LoVo (cell line): ENCODE results near the gene TXNRD1.
"Not testable (repeated sequence)": the region's sequence is repeated elsewhere in the genome, so short reads cannot be mapped to it uniquely, and the experiment has no call there.

ENCODE experiments used
- DNase-seq: peaks from one replicate; pipeline ENCODE4 v3.0.0-alpha.2; 2016; ENCODE audit warnings: low spot score

The TXNRD1 gene

DNA sequence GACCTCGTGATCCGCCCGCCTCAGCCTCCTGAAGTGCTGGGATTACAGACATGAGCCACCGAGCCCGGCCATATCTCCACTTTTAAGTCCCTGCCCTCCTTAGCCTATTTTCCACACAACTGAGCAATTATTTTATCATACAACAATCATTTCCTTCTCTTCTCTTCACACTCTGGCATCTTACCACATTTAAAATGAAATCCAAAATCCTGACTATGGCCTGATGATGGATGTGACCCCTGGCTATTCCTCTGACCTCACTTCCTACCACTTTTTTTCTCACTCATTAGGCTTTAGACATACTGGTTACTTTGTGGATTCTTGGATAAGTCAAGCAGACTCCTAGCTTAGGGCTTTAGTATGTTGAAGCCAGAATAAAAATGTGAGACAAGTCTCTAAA, 66.1 kb downstream of the TXNRD1 start:
- no peak for DNase-seq

DNA sequence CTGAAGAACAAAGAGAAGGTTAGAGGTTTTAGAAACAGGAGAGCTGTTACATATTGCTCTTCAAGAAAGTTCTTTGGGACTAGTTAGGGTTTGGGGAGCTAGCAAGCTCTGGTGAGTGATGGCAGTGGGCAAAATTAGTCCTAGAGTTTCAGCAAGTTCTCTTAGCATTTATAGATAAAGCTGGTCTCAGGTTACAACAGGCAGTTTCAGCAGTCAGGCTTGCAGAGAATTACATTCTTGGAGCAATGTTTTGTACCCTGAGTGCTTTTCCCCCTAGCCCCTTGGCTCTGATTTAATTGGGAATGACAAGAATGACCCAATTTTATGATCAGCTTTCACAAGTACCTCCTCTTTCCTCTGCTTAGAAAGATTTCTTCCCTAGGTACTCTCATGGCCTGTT, 66.5 kb downstream of the TXNRD1 start:
- DNase-seq: no peak

DNA sequence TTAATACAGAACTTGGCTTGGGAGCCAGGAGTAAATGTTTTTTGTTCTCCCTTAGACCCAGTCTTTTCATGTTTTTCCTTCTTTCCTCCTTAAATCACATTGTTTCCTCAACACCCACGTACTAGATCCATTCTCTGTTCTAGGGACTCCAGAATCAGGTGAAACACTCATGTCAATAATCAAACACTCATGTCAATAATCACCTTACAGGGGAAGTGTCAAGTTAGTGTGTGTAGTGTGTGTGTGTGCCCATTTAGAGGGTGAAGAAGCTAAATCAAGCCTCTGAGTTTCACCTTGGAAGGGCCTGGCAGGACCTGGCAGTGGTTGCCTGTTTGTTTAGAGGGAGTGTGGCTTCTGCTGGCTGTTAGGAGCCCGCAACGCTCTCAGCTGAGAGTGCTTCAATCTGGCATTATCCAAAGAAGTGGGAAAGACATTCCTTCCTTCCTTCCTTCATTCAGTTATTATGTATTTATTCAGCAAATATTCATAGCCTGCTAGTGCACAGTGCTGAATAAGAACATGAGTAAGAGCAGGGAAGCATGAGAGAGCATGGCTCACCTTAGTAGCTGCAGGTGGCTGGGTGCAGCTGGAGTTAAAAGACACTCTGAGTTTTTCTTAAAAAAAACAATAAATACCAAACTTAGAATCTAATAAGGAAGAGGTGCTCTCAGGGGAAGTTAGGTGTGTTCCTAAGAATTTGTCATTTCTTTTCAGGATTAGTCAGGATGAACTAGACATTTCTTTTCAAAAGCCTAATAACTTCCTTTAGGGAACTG, 70.3 kb downstream of the TXNRD1 start:
- DNase-seq: peak; percentile 83

DNA sequence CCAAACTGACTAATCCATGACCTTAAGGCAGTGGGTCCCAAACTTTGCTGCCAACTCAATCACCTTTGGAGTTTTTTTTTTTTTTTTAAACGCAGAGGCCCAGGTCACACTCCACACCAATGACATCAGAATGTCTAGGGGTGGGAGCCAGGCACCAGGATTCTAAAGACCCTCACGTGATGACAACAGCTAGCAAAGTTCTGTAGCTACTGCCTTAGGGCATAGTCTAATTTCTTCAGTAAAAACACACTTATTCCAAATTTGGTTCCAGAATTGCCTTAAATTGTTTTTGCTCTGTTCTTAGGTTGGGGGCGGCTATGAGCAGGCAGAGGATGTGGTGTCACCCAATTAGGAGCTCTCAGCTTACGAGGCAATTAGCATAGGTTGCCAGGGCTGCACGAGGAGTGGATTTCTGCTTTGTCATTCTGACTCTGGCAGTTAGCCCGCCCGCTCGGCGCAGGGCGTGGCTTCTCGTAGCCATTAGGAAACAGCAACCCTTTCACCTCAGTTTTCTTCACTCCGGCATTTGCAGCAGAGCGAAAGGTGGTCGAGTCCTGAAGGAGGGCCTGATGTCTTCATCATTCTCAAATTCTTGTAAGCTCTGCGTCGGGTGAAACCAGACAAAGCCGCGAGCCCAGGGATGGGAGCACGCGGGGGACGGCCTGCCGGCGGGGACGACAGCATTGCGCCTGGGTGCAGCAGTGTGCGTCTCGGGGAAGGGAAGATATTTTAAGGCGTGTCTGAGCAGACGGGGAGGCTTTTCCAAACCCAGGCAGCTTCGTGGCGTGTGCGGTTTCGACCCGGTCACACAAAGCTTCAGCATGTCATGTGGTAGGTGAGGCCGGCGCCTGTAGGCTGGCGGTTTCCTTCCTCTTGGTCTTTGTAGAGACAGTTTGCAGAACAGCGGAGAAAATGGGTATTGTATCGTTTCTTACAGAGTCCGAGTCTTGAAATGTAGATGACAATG, 71.2 kb downstream of the TXNRD1 start:
- peak; percentile 99 for DNase-seq

DNA sequence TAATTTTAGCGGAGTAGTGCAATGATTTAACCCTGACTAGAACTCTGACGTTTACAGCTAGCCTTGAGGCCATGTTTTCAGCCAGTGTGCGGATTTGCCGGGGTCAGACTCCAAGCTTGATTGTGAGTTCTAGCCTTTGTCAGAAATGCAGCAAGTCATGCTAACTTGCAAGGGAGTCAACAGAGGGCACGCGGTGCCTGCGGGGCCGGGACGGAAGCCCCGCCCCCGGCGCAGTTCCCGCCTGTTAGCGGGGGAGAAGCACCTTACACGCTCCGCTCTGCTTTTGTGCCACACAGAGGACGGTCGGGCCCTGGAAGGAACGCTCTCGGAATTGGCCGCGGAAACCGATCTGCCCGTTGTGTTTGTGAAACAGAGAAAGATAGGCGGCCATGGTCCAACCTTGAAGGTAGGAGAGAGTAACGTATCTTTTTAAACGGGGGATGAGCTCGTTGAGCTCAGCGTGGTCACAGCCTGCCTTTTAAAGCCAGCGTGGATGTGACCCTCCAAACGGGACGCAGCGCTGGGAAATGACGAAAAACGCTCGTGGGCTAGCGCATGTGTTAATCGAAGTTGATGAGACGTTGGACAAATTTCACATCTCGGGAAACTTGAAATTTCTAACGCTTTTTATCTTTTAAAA, 73.2 kb downstream of the TXNRD1 start:
- peak; percentile 86 for DNase-seq

DNA sequence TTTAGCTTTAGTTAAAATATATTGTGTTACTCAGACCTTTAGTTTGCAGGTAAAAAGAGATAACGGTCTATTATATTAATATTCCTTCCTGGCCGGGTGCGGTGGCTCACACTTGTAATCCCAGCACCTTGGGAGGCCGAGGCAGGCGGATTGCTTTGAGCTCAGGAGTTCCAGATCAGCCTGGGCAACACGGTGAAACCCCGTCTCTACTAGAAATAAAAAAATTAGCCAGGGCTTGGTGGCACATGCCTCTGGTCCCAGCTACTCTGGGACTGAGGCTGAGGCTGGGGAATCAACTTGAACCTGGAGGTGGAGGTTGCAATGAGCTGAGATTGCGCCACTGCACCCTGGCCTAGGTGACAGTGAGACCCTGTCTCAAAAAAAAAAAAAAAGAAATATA, 74.7 kb downstream of the TXNRD1 start:
- DNase-seq: no peak

DNA sequence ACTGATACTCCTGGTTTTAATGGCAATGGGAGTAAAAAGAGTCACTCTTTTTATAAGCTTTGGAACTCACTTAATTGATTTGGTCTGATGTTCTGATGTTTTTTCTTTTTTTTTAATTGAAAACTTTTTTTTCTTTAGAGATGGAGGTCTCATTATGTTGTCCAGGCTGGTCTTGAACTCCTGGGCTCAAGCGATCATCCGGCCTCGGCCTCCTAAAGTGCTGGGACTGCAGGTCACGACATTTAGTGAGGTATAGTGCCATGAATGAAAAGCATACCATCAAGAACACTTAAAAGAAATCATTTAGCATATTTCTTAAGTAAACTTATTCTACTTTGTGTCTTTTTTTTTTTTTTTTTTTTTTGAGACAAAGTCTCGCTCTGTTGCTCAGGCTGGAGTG, 75.3 kb downstream of the TXNRD1 start:
- DNase-seq: no peak

DNA sequence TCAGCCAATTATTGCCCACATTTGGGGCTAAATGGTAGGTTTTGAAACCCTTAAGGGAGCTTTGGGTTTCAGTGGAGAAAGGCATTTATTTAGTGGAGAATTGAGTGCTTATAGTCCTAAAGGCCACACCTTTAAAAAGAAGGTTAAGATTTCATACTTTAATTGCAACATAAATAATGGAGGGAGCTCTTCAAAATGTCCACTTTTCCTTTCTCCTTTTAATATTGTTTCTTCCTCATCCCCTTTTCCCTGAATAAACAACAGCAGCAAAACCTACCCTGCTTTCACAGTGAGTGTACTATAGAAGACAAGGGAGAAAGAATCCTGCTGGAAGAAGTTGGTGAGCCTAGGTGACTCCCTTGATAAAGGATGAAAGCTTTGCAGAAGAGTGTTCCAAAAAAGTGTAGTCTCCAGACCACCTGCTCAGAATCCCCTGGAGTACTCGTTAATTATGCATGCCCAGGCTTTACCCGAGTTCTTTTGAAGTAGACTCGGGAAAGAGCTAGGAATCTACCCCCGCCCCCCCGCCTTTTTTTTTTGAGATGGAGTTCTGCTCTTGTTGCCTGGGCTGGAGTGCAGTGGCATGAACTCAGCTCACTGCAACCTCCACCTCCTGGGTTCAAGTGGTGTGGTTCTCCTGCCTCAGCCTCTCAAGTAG, 76.4 kb downstream of the TXNRD1 start:
- no peak for DNase-seq

DNA sequence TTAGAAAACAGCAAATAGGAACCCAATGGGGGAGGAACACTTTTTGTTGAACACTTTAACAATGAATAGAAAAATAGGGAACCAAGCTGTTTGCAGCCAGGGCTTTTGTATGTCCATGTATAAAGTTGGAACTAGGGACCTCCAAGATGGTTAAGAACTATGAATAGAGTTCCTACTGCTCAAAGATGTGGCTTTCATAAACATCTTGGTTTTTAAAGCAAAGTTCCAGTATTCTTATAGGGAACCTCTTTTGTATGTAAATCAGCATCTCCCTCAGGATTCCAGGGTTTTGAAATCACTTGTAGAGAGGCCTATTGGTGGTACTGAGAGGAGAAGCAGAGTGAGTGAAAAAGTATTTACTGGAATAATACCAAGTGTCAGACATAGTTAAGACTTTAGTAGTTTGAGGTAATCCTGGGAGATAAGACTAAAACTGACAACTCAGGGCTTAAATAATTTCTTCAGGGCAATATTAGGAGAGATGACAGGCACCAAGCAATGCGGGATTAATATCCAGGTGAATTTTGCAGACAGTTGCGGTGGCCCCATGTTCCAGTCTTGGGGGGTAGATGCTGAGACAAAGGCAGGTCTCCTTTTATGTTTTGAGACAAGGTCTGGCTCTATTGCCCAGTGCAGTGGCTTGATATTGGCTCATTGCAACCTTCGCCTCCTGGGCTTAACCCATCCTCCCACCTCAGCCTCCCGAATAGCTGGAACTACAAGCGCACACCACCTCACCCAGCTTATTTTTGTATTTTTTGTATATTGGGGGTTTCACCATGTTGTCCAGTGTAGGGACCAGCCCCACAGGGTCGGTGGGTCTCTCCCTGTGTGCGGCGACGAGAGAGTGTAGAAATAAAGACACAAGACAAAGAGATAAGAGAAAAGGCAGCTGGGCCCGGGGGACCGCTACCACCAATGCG, 77.6 kb downstream of the TXNRD1 start:
- DNase-seq: no peak

DNA sequence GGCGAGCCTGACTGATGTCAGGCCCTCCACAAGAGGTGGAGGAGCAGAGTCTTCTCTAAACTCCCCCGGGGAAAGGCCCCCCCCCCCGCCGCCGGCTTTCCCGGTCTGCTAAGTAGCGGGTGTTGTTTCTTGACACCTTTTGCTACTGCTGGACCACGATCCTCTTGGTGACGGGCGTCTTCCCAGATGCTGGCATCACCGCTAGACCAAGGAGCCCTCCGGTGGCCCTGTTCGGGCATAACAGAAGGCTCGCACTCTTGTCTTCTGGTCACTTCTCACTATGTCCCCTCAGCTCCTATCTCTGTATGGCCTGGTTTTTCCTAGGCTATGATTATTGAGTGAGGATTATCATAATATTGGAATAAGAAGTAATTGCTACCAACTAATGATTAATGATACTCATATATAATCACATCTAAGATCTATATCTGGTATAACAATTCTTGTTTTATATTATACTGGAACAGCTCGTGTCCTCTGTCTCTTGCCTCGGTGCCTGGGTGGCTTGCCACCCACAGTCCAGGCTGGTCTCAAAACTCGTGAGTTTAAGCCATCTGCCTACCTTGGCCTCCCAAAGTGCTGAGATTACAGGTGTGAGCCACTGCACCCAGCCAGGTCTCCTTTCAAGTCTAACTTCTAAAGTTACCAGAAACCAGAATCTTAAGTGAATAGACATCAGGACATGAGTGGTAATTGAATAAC, 78.7 kb downstream of the TXNRD1 start:
- DNase-seq: not testable (repeated sequence)

DNA sequence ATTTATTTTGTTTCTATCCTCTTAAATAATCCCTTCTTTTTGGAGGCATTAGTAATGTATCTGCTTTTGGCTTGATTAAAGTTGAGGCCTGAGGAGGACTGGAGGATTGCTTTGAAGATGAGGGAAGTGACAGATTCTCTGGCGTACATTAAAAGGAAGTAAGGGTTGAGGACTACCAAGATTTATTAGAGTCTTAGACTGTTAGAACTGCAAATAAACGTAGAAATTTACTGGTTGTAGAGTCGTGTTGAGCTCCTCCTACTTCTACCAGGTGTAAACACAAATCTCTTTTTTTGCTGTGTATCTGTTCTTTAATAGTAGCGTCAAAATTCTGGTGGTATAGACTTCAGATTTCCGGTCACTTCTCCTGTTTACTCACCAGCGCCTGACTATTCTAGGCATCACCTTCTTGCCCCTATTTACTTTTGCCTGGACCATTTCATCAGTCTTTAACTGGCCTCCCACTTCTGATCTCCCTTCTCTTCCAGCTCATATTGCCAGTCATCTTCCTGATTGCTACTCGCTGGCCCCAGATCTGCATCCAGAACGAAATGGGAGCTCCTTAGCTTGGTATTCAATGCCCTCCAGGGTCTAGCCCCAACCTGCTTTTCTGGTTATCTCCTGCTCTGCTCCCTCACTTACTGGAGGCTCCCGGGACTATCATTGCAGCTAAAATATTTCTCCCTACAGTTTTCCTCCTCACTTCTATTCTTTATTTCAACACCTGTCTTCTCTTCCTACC, 79.5 kb downstream of the TXNRD1 start:
- no peak for DNase-seq

DNA sequence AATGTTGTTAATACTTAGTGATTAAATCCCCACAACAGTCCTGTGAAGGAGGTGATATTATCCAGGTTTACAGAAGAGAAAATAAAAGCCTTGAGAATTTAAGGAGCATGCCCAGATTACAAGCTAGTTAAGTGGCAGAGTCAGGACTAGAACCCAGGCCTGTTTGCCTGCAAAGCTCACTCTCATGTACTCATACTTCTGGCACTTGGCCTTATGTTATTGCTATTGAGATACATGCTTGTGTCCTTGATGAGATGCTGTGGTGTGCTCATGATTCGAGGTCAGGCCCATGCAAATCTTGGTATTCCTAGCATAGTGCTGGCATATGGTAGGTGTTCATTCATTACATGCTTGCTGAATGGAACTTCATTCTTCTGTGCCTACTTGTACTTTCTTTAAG, 80.4 kb downstream of the TXNRD1 start:
- no peak for DNase-seq

DNA sequence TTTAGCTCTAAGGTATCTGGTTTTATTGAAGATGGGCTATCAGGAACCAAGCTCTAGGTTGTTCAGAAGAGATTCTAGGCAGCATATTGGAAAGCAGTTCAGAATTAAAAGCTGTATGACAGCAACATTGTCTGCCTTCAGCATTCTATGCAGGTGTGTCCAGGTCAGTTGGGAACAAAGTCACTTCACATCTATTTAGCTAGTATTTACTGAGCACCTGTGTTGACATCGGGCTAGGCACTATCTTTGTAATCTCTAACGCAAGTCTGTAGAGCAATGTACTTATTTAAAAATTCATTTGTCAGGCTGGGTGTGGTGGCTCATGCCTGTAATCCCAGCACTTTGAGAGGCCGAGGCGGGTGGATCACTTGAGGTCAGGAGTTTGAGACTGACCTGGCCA, 81.1 kb downstream of the TXNRD1 start:
- no peak for DNase-seq

DNA sequence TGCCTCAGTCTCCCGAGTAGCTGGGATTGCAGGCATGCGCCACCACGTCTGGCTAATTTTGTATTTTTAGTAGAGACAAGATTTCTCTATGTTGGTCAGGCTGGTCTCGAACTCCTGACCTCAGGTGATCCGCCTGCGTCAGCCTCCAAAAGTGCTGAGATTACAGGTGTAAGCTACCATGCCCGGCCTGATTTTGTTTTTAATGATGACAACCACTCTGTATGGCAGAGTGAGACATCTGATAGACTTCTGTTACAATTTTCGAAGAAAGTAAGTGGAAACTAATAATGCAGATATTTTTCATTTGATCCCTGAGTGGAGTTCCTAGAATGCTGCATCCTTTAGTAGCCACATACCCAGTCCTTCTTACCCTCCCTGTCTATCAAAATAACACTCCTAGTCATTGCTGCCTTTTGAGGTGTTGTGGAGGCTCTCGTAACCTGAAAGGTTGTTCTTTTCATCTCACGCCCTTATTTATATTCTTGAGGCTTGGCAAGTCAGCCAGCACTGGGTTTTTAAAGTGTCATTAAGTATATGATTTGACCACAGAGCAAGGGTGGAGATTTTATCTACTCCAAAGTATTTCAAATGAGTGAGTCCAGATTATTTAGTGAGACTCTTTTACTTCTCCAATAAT, 82.0 kb downstream of the TXNRD1 start:
- DNase-seq: no peak

DNA sequence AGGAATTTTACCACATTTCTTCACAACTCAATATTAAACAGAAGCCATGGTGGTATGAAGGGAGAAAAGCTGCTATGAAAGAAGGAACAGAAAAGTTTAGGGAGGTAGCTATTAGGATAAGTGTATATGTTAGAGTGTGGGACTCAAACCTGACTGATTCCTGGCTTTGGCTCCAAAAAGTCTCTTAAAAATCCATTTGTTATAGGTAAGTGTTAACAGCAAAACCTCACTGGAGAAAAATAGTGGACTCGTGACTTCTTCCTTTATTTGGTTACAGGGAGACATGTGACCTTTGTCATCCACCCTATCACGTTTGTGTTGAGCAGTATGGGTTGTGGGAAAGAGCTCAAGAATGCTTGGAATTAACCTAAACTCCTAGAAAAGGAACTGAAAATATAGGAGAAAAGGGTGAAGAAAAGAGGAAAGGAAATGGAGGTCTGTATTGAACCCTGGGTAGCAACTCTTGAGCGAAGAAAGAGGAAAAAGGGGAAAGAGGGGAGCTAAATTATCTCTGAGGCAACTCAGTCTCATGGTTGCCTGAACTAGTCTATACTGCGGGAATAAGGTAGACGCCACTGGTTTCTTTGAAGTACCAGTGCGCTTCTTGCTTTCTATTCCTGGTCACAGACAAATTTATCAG, 84.4 kb downstream of the TXNRD1 start:
- no peak for DNase-seq

DNA sequence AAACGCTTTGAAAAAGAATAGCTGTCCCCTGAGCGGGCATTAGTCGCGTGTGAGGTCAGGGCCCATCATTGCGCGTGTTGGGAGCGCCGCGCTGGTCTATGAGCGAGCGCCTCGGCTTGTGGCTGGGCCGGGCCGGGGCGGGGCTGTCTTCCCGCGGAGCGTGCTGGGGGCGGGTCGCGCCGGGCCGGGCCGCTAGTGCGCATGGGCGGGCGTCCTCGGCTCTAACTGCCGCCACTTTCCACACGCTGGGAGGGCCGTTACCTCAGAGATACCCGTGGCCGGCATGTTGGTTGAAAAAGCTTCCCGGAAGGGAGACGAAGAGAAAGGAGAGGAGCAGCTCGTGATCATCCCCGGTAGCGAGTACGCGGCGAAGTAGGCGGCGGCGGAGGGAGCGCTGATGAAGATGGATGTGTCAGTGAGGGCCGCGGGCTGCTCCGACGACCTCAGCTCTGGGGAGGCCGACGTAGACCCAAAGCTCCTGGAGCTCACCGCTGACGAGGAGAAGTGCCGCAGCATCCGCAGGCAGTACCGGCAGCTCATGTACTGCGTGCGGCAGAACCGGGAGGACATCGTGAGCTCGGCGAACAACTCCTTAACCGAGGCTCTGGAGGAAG, 88.1 kb downstream of the TXNRD1 start, which contains the start of gene EID3:
TSS of gene EID3 (plus strand) at position 202 of the 614 bp plus-strand sequence. CDS start at position 398, 196 bp downstream.
- no peak for DNase-seq

DNA sequence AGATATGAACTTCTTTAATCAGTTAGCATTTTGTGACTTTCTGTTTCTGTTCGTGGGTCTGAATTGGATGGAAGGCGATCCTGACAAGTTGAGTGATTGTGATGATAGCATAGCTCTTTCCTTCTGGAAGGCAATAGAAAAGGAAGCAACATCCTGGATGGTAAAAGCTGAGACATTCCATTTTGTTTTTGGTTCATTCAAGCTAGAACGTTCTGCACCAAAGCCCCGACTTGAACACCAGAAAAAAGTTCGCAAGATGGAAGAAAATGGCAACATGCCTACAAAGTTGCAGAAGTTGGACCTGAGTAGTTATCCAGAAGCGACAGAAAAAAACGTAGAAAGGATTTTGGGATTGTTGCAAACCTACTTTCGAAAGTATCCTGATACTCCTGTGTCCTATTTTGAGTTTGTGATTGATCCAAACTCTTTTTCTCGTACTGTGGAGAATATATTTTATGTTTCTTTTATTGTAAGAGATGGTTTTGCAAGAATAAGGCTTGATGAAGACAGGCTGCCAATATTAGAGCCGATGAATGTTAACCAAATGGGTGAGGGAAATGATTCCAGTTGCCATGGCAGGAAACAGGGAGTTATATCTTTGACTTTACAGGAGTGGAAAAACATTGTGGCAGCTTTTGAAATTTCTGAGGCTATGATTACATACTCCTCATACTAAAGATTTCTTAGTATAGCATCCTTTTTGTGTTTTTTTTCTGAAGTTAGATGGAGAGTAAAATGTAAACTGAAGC, 88.9 kb downstream of the TXNRD1 start:
- no peak for DNase-seq
